Esophagus (tissue), 2 donors: ENCODE measurements around the gene COL9A3. TPM values are rescaled to one million over a fixed set of nuclear protein-coding genes. Genes with fewer than 3 reads are reported as not detected.

Experiments
- H3K27ac ChIP-seq, 2 donors: one replicate each; pipeline ENCODE4 v1.5.1; 2013; ENCODE audit warnings: low read depth in 2 of 2, mild to moderate bottlenecking in 2 of 2, inconsistent platforms in 1 of 2, low read length in 1 of 2, moderate library complexity in 1 of 2
- H3K27me3 ChIP-seq, 2 donors: one replicate each; pipeline ENCODE4 v1.6.1; 2013; ENCODE audit warnings: low read length in 2 of 2, control low read depth in 1 of 2, mild to moderate bottlenecking in 1 of 2; ENCODE audit not compliant: insufficient read depth in 2 of 2, control insufficient read depth in 1 of 2
- H3K36me3 ChIP-seq, 2 donors: one replicate each; pipeline ENCODE4 v1.6.1; 2013; ENCODE audit warnings: low read length in 1 of 2; ENCODE audit not compliant: control insufficient read depth in 2 of 2, insufficient read depth in 2 of 2
- H3K4me1 ChIP-seq, 2 donors: one replicate each; pipeline ENCODE4 v1.6.1; 2013; ENCODE audit warnings: low read length in 1 of 2; ENCODE audit not compliant: control insufficient read depth in 2 of 2, insufficient read depth in 2 of 2
- H3K4me3 ChIP-seq, 2 donors: one replicate each; pipeline ENCODE4 v1.5.1; 2013; ENCODE audit warnings: low read length in 2 of 2, mild to moderate bottlenecking in 2 of 2, low read depth in 1 of 2, moderate library complexity in 1 of 2
- H3K9me3 ChIP-seq, 2 donors: one replicate each; pipeline ENCODE4 v1.6.1; 2013; ENCODE audit warnings: mild to moderate bottlenecking in 2 of 2, low read depth in 1 of 2, low read length in 1 of 2, moderate library complexity in 1 of 2; ENCODE audit not compliant: control insufficient read depth in 2 of 2, insufficient read depth in 1 of 2
- WGBS, 2 donors: extraction: QIAGEN DNeasy Blood & Tissue Kit; methylation state at CpG; one replicate each; pipeline ENCODE4 v1.1.7; 2013; 5-methylcytosine and 5-hydroxymethylcytosine counted together
- polyA plus RNA-seq, 2 donors: library from polyadenylated mRNA; stranded (reverse); fragments of 200-250 nt; gene quantifications; one replicate each; pipeline ENCODE4 v1.2.3, GENCODE V29; 2013
- donor health status: healthy with polysubstance abuse.
- donor health status: Bipolar disorder and iron deficiency.

Gene COL9A3
- polyA plus RNA-seq, 2 donors = 1.4 to 3.8 TPM

DNA sequence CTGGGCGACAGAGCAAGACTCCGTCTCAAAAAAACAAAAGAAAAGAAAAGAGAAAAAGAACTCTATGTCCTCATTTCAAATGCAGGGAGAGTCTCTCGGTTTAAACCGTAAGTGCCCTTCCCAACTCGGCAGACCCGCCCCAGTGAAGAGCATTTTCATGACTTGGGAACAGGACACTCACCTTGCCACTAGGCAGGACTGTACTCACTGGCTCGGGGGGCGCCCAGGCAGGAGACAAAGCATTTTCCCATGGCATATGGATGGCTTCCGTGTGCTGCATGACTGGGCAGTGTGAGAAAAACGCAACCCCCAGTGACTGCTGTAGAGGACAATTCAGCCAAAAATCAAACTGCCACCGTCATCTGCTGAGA is 44.2 kb upstream of the COL9A3 start:
- 43 to 50% methylated on average over 11 of the region's 11 CpGs for WGBS, 2 donors
- Histone ChIP-seq H3K4me1 (peaks cover 3 to 19% of the 10 kb centered on the region in 2 donors), H3K27ac (no peak overlapping the region)

GRCh38 chr20:62772990-62773844 is 43.6 kb upstream of the COL9A3 start:
- H3K4me3 ChIP-seq = no peak overlapping the region
- H3K36me3 ChIP-seq = no peaks in the 10 kb centered on the region
- peaks cover 0 to 2% of the 10 kb centered on the region in 2 donors for H3K9me3 ChIP-seq
- no peaks in the 10 kb centered on the region for H3K27me3 ChIP-seq
- WGBS, 2 donors = 24 to 30% methylated on average over 19 of the region's 19 CpGs
- peak overlapping the region in 1 of 2 donors; percentile 15 for H3K27ac ChIP-seq
- H3K4me1 ChIP-seq = peaks cover 3 to 19% of the 10 kb centered on the region in 2 donors

More for the DNA sequence above, 44.2 kb upstream of the COL9A3 start:
- Histone ChIP-seq H3K4me3 (no peak overlapping the region), H3K36me3 (no peaks in the 10 kb centered on the region), H3K27me3 (no peaks in the 10 kb centered on the region), H3K9me3 (peaks cover 0 to 2% of the 10 kb centered on the region in 2 donors)

GRCh38 chr20:62773845-62774714 is 42.8 kb upstream of the COL9A3 start:
- 58 to 64% methylated on average over 29 of the region's 29 CpGs for WGBS, 2 donors

GRCh38 chr20:62774762-62775161 is 42.1 kb upstream of the COL9A3 start:
- Histone ChIP-seq H3K36me3 (no peaks in the 10 kb centered on the region), H3K9me3 (peaks cover 0 to 2% of the 10 kb centered on the region in 2 donors), H3K4me1 (peaks cover 3 to 15% of the 10 kb centered on the region in 2 donors), H3K27ac (no peak overlapping the region), H3K4me3 (no peak overlapping the region), H3K27me3 (no peaks in the 10 kb centered on the region)
- 76 to 78% methylated on average over 8 of the region's 8 CpGs for WGBS, 2 donors

More at GRCh38 chr20:62773845-62774714, 42.8 kb upstream of the COL9A3 start:
- Histone ChIP-seq H3K4me3 (no peak overlapping the region), H3K27me3 (no peaks in the 10 kb centered on the region), H3K4me1 (peaks cover 3 to 15% of the 10 kb centered on the region in 2 donors), H3K36me3 (no peaks in the 10 kb centered on the region), H3K9me3 (peaks cover 0 to 2% of the 10 kb centered on the region in 2 donors), H3K27ac (peak overlapping the region in 1 of 2 donors; percentile 15)

DNA sequence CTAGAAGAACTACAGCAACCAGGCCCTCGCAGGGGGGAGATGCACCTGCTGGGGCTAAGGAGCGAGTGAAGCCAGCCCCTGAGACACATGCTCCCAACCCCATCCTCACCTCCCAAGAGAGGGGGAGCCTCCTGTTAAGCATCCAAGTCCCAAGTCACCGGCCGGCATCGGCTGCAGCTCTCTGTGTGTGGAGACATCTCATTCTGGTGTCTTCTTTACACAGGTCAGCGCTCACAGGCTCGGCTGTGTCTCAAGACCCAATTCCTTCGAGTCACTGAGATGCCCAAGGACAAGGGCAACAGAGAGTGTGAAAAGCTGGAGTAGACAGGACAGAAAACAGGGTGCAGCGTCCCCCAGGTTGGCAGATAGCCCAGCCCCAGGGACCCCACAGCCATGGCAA is 41.6 kb upstream of the COL9A3 start:
- Histone ChIP-seq H3K27me3 (no peaks in the 10 kb centered on the region), H3K9me3 (peaks cover 0 to 2% of the 10 kb centered on the region in 2 donors), H3K4me1 (peaks cover 3 to 15% of the 10 kb centered on the region in 2 donors), H3K4me3 (no peak overlapping the region), H3K27ac (no peak overlapping the region), H3K36me3 (no peaks in the 10 kb centered on the region)
- WGBS, 2 donors = 90 to 93% methylated on average over 9 of the region's 9 CpGs

- H3K4me1 ChIP-seq = peaks cover 3 to 15% of the 10 kb centered on the region in 2 donors
- no peaks in the 10 kb centered on the region for H3K36me3 ChIP-seq
- H3K9me3 ChIP-seq = peaks cover 0 to 2% of the 10 kb centered on the region in 2 donors
- H3K4me3 ChIP-seq = no peak overlapping the region
- no peaks in the 10 kb centered on the region for H3K27me3 ChIP-seq
- WGBS, 2 donors = 84 to 88% methylated on average over 24 of the region's 24 CpGs
- peak overlapping the region; percentile 11 to 45 for H3K27ac ChIP-seq
These were observed 40.7 kb upstream of the COL9A3 start for GRCh38 chr20:62776035-62776691.

GRCh38 chr20:62776692-62777527 is 39.9 kb upstream of the COL9A3 start:
- Histone ChIP-seq H3K27ac (peak overlapping the region; percentile 19 to 45), H3K36me3 (no peaks in the 10 kb centered on the region), H3K27me3 (no peaks in the 10 kb centered on the region), H3K9me3 (peaks cover 0 to 2% of the 10 kb centered on the region in 2 donors), H3K4me3 (no peak overlapping the region), H3K4me1 (peaks cover 3 to 15% of the 10 kb centered on the region in 2 donors)
- WGBS, 2 donors = 70 to 73% methylated on average over 14 of the region's 14 CpGs

DNA sequence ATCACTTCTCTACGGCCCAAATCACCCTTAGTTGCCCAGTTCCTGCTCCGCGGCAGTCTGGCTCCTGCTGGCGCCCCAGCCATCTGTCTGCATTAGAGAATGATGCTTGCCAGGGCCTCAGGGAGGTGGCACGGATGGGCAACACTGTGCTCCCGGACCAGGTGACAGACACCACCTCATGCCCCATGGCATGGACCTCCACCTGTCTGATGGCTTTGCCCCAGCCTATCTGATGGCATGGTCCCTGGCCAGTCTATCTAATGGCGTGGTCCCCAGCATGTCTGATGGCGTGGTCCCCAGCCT is 39.4 kb upstream of the COL9A3 start:
- 92 to 94% methylated on average over 8 of the region's 8 CpGs for WGBS, 2 donors

More for the DNA sequence above, 39.4 kb upstream of the COL9A3 start:
- Histone ChIP-seq H3K4me3 (no peak overlapping the region), H3K27ac (no peak overlapping the region), H3K9me3 (peaks cover 0 to 2% of the 10 kb centered on the region in 2 donors), H3K27me3 (no peaks in the 10 kb centered on the region), H3K4me1 (peaks cover 3 to 15% of the 10 kb centered on the region in 2 donors), H3K36me3 (no peaks in the 10 kb centered on the region)
